HG02870 (cell line): ENCODE measurements around the gene ADGRL1.
"Not testable (repeated sequence)": the region's sequence is repeated elsewhere in the genome, so short reads cannot be mapped to it uniquely, and the experiment has no call there.

Experiments used
- ATAC-seq: cut with Tn5 transposase; IDR thresholded peaks from one replicate; pipeline ENCODE4 v1.9.1; 2021; ENCODE audit warnings: mild to moderate bottlenecking, moderate library complexity; ENCODE audit not compliant: unreplicated experiment

ADGRL1 gene

GRCh38 chr19:14205452-14206287 lies at the start of gene ADGRL1:
Gene ADGRL1, minus strand, starts transcription at chr19:14206169. Its CDS starts 22,567 bp downstream, at chr19:14183602.
- not testable (repeated sequence) for ATAC-seq

- ATAC-seq, result not testable (repeated sequence)
Measured at GRCh38 chr19:14255316-14255715, 49.3 kb upstream of the ADGRL1 start.

DNA sequence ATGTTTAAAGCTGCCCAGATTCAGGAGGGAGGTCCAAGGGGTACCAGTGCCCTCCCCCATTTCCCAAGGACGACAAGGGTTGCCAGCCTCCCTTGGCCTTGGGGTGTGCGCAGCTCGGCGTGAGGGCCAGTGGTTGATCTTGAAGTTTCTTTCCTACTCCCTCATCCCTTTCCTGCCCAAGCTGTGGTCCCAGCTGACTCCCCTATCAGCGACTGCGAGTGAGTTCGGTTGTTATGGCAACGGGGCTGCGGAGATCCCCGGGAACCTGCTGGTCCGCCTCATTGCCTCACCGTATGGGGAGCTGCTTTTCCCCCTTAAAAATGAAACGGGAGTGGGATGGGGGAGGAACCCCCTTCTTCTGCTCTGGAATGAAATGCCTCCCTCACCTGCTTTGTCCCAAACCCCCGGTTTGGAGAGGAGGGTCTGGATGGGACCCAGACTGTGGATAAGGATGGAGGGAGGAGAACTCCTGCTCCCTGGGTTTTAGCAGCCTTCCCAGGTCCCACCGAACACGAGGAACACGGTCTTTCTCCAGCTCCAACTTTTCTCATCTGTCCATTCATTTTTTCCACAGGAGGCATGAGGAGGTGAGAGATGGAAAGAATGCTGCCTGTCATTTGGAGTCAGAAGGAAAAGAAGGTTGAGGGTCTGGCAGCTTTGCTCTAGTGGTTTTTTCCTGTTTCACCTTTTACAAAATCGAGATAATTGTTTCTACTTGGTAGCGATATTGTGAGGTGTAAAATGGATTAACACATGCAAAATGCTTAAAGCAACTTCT lies 48.0 kb upstream of the ADGRL1 start:
- ATAC-seq, result not testable (repeated sequence)

DNA sequence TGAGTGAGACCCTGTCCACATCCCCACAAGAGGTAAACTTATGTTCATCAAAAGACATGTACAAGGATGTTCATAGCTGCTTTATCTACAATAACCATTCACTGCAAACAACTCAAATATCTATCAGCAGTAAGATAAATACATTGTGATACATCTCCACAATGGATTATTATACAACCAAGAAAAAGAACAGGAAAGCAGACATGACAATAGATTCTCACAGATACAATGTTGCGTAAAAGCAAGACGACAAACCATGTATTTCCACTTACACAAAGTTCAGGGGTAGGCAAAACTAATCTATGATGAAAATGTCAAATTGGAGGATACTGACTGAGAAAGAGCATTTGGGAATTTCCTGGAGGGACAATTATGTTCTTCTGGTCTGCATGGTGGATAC lies 46.2 kb upstream of the ADGRL1 start:
- ATAC-seq, result not testable (repeated sequence)

DNA sequence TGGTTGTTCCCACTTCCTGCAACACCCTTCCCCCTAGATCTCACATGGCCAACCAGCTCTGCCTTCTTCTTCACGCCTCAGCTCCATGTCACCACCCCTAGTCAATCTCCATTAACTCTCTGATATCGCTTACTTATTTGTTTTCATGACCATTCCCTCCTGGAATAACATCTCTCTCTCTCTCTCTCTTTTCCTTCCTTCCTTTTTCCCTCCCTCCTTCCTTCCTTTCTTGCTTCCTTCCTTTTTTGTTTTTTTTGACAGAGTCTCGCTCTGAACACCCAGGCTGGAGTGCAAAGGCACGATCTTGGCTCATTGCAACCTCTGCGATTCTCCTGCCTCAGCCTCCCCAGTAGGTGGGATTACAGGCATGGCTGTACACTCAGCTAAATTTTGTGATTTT lies 44.9 kb upstream of the ADGRL1 start:
- no peak for ATAC-seq

DNA sequence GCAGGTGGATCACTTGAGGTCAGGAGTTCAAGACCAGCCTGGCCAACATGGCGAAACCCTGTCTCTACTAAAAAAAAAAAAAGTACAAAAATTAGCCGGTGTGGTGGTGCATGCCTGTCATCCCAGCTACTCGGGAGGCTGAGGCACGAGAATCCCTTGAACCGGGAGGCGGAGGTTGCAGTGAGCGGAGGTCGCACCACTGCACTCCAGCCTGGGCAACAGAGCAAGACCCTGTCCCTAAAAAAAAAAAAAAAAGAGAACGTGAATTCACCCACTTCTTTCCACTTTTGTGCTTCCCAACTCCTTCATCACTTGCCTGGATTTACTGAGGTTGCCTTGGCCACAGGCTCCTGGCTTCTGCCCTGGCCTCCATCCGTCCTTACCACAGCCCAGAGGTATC lies 44.3 kb upstream of the ADGRL1 start:
- ATAC-seq, result not testable (repeated sequence)

GRCh38 chr19:14249891-14250290 lies 43.9 kb upstream of the ADGRL1 start:
- ATAC-seq, result not testable (repeated sequence)

GRCh38 chr19:14249012-14249754 lies 43.2 kb upstream of the ADGRL1 start:
- not testable (repeated sequence) for ATAC-seq

- no peak for ATAC-seq
Measured at GRCh38 chr19:14248578-14249011, 42.6 kb upstream of the ADGRL1 start.

DNA sequence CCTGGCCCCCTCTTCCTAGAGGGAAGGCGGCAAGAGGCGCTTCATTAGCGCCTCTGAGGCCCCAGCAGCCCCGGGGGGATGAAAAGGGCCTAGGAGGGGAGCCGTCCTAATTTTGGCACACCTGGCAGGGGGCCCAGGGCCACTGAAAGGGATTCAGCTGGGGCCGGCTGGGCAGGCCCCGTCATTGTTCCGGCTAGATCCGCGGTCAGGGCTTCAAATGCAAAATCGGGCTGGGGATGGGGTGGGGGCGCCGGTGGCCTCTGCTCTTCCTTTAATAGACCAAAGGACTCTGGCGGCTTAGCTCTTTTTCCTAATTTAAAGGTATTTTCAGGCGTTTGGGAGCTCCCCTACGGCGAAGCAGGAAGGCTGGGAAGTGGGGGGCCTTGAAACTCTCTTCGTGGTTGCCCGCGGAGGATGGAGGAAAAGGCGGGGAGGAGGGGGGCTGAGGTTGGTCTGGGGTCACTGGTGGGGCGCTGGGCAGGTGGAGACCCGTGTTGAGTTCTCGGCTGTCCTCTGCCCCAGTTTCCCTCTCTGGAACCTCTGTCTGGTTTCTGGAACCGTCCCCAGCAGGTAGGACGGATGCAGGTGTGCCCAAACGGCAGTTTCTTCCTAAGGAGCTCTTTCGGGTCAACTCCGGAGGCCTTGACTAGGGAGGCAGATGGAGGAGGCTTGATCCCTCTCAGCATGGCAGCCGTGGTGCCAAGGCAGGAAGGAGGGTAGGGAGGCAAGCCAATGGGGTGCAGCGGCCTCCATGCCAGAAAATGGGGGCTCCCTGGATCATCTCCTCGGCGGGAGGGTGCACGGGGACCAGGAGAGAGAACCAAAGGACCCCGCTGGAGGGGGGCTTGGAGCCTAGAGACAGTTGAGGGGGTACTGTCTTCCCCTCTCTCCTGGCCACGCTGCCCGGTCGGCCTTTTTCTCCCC lies 41.8 kb upstream of the ADGRL1 start:
- ATAC-seq, result not testable (repeated sequence)

DNA sequence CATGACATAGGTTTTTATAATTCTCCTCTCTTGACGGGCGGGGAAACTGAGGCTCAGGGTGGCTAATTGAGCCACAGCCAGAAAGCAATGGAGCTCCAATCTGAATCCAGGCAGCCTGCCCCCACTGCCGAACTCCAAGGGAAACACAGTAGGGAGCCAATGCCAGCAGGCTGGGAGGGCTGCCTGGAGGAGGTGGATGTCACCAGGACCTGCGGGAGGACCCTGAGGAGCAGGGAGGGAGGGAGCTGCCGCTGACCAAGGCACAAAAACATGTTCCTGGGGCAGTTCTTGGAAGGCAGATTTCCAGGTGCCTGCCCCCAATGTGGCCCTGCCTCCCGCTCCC lies 41.2 kb upstream of the ADGRL1 start:
- ATAC-seq, result not testable (repeated sequence)

GRCh38 chr19:14244393-14244792 lies 38.4 kb upstream of the ADGRL1 start:
- ATAC-seq, result not testable (repeated sequence)

GRCh38 chr19:14243718-14244117 lies 37.7 kb upstream of the ADGRL1 start:
- not testable (repeated sequence) for ATAC-seq

GRCh38 chr19:14237014-14237941 lies 31.3 kb upstream of the ADGRL1 start:
- no peak for ATAC-seq

DNA sequence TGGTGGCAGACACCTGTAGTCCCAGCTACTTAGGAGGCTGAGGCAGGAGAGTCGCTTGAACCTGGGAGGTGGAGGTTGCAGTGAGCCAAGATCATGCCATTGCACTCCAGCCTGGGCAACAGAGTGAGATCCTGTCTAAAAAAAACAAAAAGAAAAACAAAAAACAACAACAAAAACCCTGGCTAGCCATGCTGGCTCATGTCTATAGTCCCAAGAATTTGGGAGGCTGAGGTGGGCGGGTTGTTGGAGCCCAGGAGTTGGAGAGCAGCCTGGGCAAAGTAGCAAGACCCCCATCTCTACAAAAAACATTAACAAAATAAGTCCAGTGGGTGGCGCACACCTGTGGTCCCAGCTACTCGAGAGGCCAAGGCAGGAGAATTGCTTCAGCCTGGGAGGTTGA lies 27.0 kb upstream of the ADGRL1 start:
- ATAC-seq, result not testable (repeated sequence)

- ATAC-seq, result not testable (repeated sequence)
Measured at GRCh38 chr19:14228446-14229071, 22.6 kb upstream of the ADGRL1 start.

- ATAC-seq, result not testable (repeated sequence)
Measured at GRCh38 chr19:14226498-14226897, 20.5 kb upstream of the ADGRL1 start.

DNA sequence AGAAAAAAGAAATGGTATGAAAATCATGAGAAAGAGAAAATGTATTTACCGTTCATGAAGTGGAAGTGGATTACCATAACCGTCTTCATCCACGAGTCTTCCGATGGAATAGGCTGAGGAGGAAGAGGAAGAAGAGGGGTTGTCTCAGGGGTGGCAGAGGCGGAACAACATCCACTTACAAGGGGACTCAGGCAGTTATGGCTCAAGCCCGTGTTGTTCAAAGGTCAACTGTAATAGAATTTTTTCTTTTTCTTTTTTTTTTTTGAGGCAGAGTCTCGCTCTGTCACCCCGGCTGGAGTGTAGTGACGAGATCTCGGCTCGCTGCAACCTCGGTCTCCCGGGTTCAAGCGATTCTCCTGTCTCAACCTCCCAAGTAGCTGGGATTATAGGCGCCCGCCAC lies 16.9 kb upstream of the ADGRL1 start:
- no peak for ATAC-seq

DNA sequence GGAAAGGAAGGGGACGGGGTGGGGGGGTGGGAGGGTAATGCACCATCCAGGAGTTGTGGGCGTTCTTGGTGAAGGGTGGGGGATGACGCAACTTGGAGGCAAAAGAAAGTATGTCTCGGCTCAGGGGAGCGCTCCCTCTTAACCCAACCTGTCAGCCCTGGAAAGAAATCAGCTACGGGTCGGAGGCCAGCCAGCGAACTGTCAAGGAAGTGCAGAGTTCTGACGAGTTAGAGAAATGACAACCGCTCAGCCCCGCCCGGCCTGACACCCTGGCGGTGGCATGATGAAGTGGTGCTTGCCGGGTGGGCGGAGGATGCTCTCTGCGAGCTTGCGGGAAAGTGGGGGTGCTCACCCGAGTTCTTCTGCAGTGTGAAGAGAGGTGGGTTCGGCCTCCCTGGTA lies 15.4 kb upstream of the ADGRL1 start:
- not testable (repeated sequence) for ATAC-seq
